ENCODE data around the gene CHCHD1. TPM values are rescaled to one million over a fixed set of nuclear protein-coding genes. Genes with fewer than 3 reads are reported as not detected.

The CHCHD1 gene
- total and polyA plus RNA-seq, 2 experiments from 2014 or later, result 40.6 to 187 TPM

DNA sequence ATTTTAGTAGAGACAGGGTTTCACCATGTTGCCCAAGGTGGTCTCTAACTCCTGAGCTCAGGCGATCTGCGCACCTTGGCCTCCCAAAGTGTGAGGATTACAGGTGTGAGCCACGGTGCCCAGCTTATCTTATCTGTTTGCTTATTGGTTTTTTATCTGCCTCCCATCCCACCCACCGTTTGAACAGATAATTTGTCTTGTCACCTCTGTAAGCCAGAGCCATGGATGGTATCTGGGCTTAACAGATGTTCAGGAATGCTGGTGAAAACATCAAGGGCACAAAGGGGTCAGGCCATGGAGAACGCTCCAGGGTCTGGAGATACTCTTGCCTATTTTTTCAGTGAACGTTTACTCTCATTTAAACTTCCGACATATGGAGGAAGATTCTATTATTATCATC lies 41.5 kb downstream of the CHCHD1 start:
- Mint-ChIP-seq H3K4me1 (peaks cover 6% of the 10 kb centered on the region; the same call in 2 of the 3 replicates), H3K4me3 (no peak overlapping the region), H3K27ac (no peak overlapping the region), H3K9me3 (no peaks in the 10 kb centered on the region), H3K36me3 (ENCODE audit: low read depth) (peaks cover 26% of the 10 kb centered on the region), H3K27me3 (ENCODE audit: insufficient read depth, low read depth, poor library complexity) (peaks cover 8% of the 10 kb centered on the region)
- no peak for TF ChIP-seq EZH2phosphoT487 (IDR thresholded peaks at IDR 0.05; ENCODE audit: unreplicated experiment)
- no peak for TF ChIP-seq CREB1 (CRISPR knock-in tag; IDR thresholded peaks at IDR 0.05; ENCODE audit: low read depth)
- no peak for TF ChIP-seq STAT1 (IDR thresholded peaks at IDR 0.05; ENCODE audit: unreplicated experiment)
- TF ChIP-seq NANOG (IDR thresholded peaks at IDR 0.05; ENCODE audit: borderline replicate concordance), result no peak
- no peak for TF ChIP-seq POLR2AphosphoS5 (IDR thresholded peaks at IDR 0.05; ENCODE audit: low read depth)
- TF ChIP-seq CTCF (conservative IDR thresholded peaks at IDR 0.05; ENCODE audit: low read depth in 2 of 2), result no peak
- no peak for TF ChIP-seq ETS1 (IDR thresholded peaks at IDR 0.05)
- TF ChIP-seq ZNF331 (CRISPR knock-in tag; IDR thresholded peaks at IDR 0.05; ENCODE audit: low read depth), result no peak
- TF ChIP-seq, protein P1, sequence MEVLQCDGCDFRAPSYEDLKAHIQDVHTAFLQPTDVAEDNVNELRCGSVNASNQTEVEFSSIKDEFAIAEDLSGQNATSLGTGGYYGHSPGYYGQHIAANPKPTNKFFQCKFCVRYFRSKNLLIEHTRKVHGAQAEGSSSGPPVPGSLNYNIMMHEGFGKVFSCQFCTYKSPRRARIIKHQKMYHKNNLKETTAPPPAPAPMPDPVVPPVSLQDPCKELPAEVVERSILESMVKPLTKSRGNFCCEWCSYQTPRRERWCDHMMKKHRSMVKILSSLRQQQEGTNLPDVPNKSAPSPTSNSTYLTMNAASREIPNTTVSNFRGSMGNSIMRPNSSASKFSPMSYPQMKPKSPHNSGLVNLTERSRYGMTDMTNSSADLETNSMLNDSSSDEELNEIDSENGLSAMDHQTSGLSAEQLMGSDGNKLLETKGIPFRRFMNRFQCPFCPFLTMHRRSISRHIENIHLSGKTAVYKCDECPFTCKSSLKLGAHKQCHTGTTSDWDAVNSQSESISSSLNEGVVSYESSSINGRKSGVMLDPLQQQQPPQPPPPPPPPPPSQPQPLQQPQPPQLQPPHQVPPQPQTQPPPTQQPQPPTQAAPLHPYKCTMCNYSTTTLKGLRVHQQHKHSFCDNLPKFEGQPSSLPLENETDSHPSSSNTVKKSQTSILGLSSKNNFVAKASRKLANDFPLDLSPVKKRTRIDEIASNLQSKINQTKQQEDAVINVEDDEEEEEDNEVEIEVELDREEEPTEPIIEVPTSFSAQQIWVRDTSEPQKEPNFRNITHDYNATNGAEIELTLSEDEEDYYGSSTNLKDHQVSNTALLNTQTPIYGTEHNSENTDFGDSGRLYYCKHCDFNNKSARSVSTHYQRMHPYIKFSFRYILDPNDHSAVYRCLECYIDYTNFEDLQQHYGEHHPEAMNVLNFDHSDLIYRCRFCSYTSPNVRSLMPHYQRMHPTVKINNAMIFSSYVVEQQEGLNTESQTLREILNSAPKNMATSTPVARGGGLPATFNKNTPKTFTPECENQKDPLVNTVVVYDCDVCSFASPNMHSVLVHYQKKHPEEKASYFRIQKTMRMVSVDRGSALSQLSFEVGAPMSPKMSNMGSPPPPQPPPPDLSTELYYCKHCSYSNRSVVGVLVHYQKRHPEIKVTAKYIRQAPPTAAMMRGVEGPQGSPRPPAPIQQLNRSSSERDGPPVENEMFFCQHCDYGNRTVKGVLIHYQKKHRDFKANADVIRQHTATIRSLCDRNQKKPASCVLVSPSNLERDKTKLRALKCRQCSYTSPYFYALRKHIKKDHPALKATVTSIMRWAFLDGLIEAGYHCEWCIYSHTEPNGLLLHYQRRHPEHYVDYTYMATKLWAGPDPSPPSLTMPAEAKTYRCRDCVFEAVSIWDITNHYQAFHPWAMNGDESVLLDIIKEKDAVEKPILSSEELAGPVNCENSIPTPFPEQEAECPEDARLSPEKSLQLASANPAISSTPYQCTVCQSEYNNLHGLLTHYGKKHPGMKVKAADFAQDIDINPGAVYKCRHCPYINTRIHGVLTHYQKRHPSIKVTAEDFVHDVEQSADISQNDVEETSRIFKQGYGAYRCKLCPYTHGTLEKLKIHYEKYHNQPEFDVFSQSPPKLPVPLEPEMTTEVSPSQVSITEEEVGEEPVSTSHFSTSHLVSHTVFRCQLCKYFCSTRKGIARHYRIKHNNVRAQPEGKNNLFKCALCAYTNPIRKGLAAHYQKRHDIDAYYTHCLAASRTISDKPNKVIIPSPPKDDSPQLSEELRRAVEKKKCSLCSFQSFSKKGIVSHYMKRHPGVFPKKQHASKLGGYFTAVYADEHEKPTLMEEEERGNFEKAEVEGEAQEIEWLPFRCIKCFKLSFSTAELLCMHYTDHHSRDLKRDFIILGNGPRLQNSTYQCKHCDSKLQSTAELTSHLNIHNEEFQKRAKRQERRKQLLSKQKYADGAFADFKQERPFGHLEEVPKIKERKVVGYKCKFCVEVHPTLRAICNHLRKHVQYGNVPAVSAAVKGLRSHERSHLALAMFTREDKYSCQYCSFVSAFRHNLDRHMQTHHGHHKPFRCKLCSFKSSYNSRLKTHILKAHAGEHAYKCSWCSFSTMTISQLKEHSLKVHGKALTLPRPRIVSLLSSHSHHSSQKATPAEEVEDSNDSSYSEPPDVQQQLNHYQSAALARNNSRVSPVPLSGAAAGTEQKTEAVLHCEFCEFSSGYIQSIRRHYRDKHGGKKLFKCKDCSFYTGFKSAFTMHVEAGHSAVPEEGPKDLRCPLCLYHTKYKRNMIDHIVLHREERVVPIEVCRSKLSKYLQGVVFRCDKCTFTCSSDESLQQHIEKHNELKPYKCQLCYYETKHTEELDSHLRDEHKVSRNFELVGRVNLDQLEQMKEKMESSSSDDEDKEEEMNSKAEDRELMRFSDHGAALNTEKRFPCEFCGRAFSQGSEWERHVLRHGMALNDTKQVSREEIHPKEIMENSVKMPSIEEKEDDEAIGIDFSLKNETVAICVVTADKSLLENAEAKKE (CRISPR knock-in tag; IDR thresholded peaks at IDR 0.05), result no peak
- no peak for TF ChIP-seq REST (IDR thresholded peaks at IDR 0.05; ENCODE audit: unreplicated experiment)
- TF ChIP-seq EZH2 (IDR thresholded peaks at IDR 0.05; ENCODE audit: low read depth, unreplicated experiment), result no peak
- no peak for TF ChIP-seq JUNB (IDR thresholded peaks at IDR 0.05; ENCODE audit: unreplicated experiment)
- TF ChIP-seq ZNF114 (CRISPR knock-in tag; IDR thresholded peaks at IDR 0.05), result no peak
- DNase-seq (ENCODE audit: low spot score) (no peak), ATAC-seq (no peak)
- H3K36me3 ChIP-seq (ENCODE audit: insufficient read depth), result peaks cover 6% of the 10 kb centered on the region; the same call in 1 of the 2 replicates
- H2AFZ ChIP-seq, result no peak overlapping the region
- H3K4me1 ChIP-seq (ENCODE audit: insufficient read depth), result no peaks in the 10 kb centered on the region
- no peaks in the 10 kb centered on the region for H3K9me2 ChIP-seq (ENCODE audit: insufficient read depth)
- no peaks in the 10 kb centered on the region for H3F3A ChIP-seq (replicated peaks; ENCODE audit: low read depth)
- no peaks in the 10 kb centered on the region for H3K27me3 ChIP-seq (ENCODE audit: insufficient read depth)
- H3K27ac ChIP-seq (ENCODE audit: low read depth), result no peak overlapping the region
- no peaks in the 10 kb centered on the region for H3K79me2 ChIP-seq (replicated peaks; ENCODE audit: insufficient read depth)
- H4K20me1 ChIP-seq (replicated peaks; ENCODE audit: insufficient read depth), result peaks cover 4% of the 10 kb centered on the region; the same call in 1 of the 2 replicates
- H3K4me2 ChIP-seq, result no peak overlapping the region
- no peak overlapping the region for H3K4me3 ChIP-seq
